Measurements from ENCODE around the gene GTSE1.
"Not testable (repeated sequence)": the region's sequence is repeated elsewhere in the genome, so short reads cannot be mapped to it uniquely, and the experiment has no call there.

GTSE1 gene

DNA sequence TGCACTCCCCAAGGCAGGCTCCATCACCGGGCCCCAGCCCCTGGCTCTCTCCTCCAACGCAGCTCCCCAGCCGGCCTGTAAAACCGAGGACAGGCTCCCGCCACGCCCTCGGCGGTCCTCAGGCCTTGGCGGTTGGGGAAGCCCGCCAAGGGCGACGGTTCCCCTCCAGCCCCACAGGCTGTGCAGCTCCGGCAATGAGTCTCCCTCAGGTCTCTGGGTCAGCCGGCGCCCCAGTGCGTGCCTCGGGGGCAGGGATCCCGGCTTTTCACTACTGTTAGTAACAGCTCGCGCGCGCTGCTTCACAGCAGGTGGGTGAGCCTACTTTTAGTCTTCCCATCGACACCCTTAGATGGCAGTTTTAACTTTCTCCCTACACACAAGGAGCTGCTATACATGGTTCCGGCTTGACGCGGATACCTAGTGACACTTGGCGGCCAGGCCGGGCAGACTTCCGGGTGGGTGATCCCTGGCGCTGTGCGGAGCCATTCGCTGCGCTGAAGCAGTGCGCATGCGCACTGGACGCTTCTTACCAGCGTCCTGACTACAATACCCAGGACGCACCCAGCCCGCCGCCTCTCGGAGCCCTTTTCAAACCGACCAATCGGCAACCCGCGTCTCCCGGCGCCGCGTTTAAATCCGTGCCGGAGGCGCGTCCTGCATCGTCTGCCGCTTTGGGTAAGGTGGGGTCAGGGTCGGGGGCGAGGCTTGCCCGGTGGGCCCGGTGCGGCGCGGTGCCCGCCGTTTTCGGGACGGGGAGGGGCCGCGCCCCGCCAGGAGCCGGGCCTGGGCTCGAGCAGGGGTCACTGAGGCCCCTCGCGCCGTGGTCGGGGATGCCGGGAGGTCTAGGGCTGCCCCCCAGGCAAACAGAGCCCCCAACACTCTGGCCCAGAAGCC lies at the start of gene GTSE1:
GTSE1 (plus strand) TSS at position 614 of the 894 bp plus-strand sequence. CDS start 531 bp downstream, outside the sequence.
- peak; percentile 89 for DNase-seq

DNA sequence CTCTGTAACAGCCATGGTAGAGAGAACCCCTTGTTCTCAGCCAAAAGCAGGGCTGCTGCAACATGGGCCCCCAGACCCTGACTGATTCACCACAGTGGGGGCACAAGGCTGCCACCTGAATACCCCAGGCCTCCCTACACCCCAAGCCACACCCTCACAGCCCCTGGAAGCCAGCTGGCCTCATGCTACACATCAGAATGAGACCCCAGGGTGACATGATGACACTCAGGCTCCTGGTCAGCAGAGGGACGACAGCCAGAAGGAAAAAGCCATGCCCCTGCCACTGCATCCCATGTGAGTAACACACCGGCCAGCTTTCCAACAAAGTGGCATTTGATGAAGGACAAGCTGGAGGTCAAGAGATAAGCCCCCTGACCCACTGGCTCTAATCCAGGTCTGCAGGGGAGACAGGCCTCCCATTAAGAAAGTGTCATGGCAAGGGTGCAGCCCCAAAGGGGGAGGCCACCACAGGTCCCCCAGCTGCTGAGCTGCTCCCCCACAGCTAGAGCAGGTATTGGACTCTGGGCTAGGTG lies 49.2 kb upstream of the GTSE1 start:
- DNase-seq: no peak

- DNase-seq: peak; percentile 86
Measured at GRCh38 chr22:46250035-46250782, 46.5 kb upstream of the GTSE1 start, which contains the start of gene CDPF1. CDPF1 (minus strand) TSS chr22:46250293; CDS start chr22:46248284, 2,009 bp downstream.

DNA sequence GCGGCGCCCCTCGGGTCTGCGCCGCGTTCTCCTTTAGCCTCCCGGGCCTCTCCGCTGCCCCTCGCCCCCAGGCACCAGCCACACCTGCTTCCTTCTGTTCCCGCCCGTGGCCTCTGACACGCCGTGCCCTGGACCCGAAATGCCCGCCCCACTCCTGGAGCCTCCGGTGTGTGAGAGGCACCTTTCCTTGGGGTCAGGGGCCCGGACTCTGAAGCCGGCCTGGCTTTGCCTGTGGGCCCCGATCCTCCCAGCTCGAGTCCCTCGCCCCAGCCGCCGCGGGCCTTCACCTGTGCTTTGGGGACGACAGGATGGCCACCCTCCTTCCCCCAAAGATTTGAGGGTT lies 45.9 kb upstream of the GTSE1 start:
- DNase-seq: no peak

DNA sequence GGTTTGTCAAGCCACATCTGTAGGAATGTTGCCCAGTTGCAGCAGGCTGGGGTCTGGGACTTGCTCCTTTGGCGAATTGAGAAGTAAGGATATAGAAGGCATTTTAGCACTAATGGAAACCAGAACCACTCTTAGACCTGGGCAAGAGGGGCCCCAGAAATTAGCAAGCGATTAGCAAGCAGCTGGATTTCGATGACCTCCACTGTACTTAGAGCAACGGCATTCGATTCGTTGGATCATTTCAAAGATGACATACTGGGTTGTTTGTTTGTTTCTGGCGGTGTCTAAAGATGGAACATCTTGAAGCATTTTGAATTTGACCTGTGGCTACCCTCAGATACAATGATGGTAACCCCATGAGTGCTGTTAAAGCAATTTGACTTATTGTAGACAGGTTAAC lies 45.4 kb upstream of the GTSE1 start:
- DNase-seq: no peak

GRCh38 chr22:46251816-46252380 lies 44.8 kb upstream of the GTSE1 start:
- DNase-seq: no peak

DNA sequence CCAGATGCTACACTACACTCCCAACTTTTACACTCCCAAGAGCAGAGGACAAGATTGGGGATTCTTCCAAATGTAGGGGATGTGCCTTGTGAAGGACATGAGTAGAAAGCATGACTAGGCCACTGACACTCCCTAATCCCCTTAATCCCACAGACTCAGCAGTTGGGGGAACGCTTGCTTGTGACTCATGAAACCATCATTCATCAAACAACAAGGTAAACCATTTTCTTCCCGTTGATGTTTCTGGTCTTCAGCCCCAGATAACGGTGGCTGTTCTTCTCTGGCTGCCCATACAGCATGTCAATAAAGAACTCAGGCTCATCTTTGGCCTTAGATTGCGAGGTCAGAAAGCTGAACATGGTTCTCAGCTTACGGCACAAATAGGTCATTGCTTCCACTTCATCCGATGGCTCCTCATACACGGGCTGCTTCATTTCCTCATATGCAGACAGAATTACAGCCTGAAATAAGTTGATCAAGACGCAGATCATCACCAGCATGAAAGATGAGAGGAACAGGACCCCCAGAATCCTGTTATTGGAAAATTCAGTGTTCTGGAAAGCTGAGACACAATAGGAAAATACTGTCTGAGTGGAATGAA lies 40.2 kb upstream of the GTSE1 start:
- DNase-seq: no peak

DNA sequence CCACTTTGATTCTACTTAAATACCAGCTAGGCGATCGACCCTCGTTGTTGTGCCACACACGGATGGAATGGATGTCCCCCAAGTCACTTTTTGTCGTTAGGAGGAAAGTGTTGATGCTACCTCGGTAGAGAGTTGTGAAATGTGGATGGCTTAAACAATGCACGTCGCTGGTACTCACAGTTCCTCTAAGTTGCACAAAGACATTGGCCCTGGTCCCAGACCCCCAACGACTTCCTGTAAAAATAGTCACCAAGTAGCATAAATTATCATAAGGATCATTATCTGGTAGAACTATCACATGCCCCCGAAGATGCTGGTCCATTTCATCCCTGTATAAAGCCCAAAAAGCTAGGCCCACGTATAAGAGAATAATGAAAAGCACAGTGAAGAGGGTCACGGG lies 37.3 kb upstream of the GTSE1 start:
- no peak for DNase-seq

GRCh38 chr22:46260038-46260437 lies 36.6 kb upstream of the GTSE1 start:
- DNase-seq: no peak

GRCh38 chr22:46262449-46263215 lies 34.0 kb upstream of the GTSE1 start:
- no peak for DNase-seq

DNA sequence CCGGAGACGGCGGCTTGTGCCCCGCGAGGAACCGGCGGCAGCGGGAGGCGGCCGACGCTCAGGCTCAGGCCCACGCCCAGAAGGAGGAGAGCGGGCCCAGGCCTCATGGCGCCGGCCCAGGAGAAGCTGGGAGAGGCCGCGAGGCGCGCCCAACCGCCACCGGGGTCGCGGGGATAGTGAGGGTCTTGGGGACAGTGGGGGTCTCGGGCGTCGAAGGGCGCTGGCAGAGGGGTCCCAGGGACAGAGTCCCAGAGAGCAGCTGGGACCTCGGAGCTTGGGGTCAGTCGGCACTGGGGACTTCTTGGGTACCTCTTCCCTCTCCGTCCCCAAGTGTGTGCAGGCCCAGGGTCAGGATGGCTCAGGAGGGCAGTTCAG lies 33.5 kb upstream of the GTSE1 start, which contains the start of gene PKDREJ:
PKDREJ (minus strand) TSS at position 128 of the 375 bp plus-strand sequence; CDS start at position 107, 21 bp downstream.
- no peak for DNase-seq

DNA sequence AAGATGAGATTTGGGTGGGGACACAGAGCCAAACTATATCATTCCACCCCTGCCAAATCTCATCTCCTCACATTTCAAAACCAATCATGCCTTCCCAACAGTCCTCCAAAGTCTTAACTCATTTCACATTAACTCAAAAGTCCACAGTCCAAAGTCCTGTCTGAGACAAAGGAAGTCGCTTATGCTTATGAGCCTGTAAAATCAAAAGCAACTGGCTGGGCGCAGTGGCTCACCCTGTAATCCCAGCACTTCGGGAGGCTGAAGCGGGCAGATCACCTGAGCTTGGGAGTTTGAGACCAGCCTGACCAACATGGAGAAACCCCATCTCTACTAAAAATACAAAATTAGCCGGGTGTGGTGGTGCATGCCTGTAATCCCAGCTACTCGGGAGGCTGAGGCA lies 32.1 kb upstream of the GTSE1 start:
- DNase-seq: not testable (repeated sequence)

DNA sequence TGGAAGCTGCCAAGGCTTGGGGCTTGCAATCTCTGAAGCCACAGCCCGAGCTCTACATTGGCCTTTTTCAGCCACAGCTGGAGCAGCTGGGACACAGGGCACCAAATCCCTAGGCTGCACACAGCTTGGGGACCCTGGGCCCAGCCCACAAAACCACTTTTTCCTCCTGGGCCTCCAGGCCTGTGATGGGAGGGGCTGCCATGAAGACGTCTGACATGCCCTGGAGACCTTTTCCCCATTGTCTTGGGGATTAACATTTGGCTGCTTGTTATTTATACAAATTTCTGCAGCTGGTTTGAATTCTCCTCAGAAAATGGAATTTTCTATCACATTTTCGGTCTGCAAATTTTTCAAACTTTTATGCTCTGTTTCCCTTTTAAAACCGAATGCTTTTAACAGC lies 31.0 kb upstream of the GTSE1 start:
- not testable (repeated sequence) for DNase-seq

DNA sequence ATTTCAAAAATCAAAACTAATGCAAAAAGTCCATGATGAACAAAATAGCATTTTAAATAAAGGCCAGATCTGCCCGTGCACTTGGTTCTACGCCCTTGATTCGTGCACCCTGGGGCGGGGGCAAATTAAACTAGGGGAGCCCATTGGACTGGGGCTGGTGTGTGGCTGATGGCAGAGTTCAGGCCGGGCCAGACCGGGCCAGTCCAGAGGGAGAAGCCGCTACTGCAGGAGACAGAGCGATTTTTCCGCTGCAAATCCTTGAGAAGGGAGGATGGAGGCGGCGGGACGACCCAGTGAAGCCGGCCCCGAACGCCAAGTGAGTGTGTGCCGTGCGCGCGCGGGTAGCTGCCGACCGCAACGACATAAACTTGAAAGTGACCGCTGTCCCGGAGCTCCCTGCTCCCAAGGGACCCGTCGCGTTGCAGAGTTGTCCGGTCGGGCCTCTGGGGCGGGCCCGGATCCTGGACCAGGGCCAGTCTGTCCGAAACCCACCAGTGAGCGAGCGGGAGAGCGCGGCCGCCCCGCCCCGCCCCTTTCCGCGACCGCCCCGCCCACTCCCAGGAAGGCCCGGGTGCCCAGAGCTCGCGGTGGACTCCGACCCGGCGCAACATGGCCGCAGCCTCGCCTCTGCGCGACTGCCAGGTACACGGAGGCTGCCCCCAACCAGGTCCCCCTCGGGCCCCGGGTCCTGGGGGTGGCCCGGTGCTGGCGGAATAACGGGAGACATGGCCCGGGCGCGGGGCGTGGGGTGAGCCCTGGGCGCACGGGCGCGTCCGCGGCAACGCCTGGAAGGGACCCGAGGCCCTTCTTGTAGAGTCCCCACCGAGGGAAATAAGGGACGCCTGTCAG lies 29.0 kb upstream of the GTSE1 start, which contains the start of gene TTC38:
TTC38 (plus strand) TSS at position 578 of the 849 bp plus-strand sequence; CDS start at position 610, 32 bp downstream.
- peak; percentile 95 for DNase-seq

GRCh38 chr22:46269564-46269963 lies 27.1 kb upstream of the GTSE1 start:
- no peak for DNase-seq

DNA sequence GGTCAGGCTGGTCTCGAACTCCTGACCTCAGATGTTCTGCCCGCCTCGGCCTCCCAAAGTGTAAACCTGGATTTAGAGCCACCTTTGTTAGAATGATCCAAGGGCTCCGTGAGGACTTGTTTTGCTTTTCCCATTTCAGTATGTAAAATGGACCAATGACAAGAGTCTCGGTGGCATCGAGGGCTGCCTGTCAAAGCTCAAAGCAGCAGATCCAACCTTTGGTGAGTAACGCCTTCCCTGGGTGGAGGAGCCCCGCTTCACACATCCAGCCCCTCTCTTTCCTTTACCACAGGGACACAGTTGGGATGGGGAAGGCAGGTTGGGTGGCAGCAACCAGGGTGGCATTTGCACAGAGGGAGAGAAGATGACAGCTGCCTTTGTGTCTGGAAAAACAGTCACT lies 24.5 kb upstream of the GTSE1 start:
- no peak for DNase-seq

- no peak for DNase-seq
Measured at GRCh38 chr22:46272762-46273431, 23.8 kb upstream of the GTSE1 start.

DNA sequence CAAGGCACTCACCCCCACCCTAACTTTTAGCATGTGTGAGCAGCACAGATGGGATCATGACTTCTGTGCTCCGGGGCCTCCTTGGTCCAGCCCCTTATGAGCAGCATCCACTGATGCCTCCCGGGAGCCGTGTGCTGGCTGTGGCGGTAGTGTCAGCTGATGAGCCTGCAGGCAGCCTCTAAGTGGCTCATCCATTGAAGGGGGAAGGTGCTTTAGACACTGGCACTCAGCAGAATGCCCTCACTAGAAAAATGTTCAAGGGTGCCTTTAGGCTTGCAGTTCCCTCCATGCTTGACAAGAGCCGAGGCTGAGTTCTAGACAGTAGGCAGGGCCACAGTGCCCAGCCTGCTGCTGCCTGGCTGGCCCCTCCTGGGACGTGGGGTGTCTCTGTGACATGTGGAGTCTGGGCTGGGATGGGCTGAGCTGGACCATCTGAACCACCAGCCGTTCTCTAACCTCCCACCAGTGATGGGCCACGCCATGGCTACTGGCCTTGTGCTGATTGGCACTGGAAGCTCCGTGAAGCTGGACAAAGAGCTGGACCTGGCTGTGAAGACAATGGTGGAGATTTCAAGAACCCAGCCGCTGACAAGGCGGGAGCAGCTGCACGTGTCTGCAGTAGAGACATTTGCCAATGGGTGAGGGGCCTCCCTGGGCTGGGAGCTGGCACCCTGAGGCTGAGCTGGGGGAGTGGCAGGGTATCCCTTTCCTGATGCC lies 23.1 kb upstream of the GTSE1 start:
- DNase-seq: no peak

DNA sequence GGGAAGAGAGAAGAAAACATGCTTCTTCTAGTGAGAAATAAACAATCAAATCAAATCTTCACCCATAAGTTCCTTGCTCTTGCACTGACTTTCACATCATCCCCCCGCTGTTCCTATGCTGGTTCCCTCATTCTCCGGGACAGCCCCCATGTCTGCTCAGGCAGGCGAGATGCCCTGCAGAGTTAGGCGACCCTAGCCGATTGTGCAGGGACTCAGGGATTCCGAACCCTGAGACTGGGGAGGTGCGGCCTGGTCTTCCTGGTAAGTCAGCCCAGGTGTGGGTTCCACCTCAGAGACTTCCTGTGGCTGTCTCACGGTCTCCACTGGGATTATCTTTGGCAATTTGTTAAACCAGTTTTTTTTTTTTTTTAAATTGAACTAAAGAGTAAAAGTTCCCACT lies 22.3 kb upstream of the GTSE1 start:
- no peak for DNase-seq

Measured in 8988T (cell line).